Caco-2 (cell line): Measurements from ENCODE around the gene ADAMTS2. TPM values are rescaled to one million over a fixed set of nuclear protein-coding genes. Genes with fewer than 3 reads are reported as not detected.

Experiments used
- BruUV-seq: library from RNA; stranded (reverse); fragments of 400-500 nt; replicated peaks from 2 replicates; lab custom pipeline; 2021; lab: Mats Ljungman, UMichigan
- CTCF ChIA-PET: fragments of 300-600 bp; sonication (Branson Sonifier 250); formaldehyde crosslinking; loops from one replicate; lab custom pipeline; 2022; ENCODE audit warnings: antibody characterized with exemption; lab: Charles Lee
- POLR2A ChIA-PET: fragments of 300-600 bp; sonication (Branson Sonifier 250); formaldehyde crosslinking; loops from one replicate; lab custom pipeline; 2022; ENCODE audit warnings: antibody characterized with exemption; lab: Charles Lee
- DNase-seq, 2 experiments: peaks; one replicate each; pipeline versions ENCODE4 v3.0.0 to v3.0.0-alpha.2; 2020 to 2022
- H3K27me3 ChIP-seq: replicated peaks from 2 replicates; pipeline ENCODE4 v1.6.0; 2011; ENCODE audit warnings: low read length; ENCODE audit not compliant: control insufficient read depth, insufficient read depth
- H3K36me3 ChIP-seq: 2 replicates; pipeline ENCODE4 v1.5.1; 2011; ENCODE audit warnings: low read length; ENCODE audit not compliant: control insufficient read depth, insufficient read depth
- H3K4me1 ChIP-seq: fragments of 250-450 bp; sonication (Bioruptor Pico); 2 replicates; pipeline ENCODE4 v1.5.1; 2020; ENCODE audit warnings: mild to moderate bottlenecking
- H3K4me3 ChIP-seq: 2 replicates; pipeline ENCODE4 v1.5.1; 2011; ENCODE audit warnings: low read depth, mild to moderate bottlenecking, control low read depth, low read length
- H3K9me3 ChIP-seq: fragments of 250-450 bp; sonication (Bioruptor Pico); 2 replicates; pipeline ENCODE4 v1.5.1; 2020; ENCODE audit warnings: mild to moderate bottlenecking, moderate library complexity
- H3K27ac Mint-ChIP-seq: one replicate; pipeline ENCODE4 v1.8.0; 2022; ENCODE audit warnings: mixed read lengths; ENCODE audit not compliant: unreplicated experiment
- H3K27me3 Mint-ChIP-seq: one replicate; pipeline ENCODE4 v1.8.0; 2022; ENCODE audit warnings: mixed read lengths; ENCODE audit not compliant: insufficient read depth, unreplicated experiment
- H3K36me3 Mint-ChIP-seq: one replicate; pipeline ENCODE4 v1.8.0; 2022; ENCODE audit warnings: mild to moderate bottlenecking, mixed read lengths; ENCODE audit not compliant: insufficient read depth, unreplicated experiment
- H3K4me1 Mint-ChIP-seq: one replicate; pipeline ENCODE4 v1.8.0; 2022; ENCODE audit warnings: low read depth, mixed read lengths; ENCODE audit not compliant: unreplicated experiment
- H3K4me3 Mint-ChIP-seq: one replicate; pipeline ENCODE4 v1.8.0; 2022; ENCODE audit warnings: mild to moderate bottlenecking, moderate library complexity, mixed read lengths; ENCODE audit not compliant: unreplicated experiment
- H3K9me3 Mint-ChIP-seq: one replicate; pipeline ENCODE4 v1.8.0; 2022; ENCODE audit warnings: mixed read lengths; ENCODE audit not compliant: unreplicated experiment
- intact Hi-C: fragments of 100-400 bp; cut with micrococcal nuclease; formaldehyde crosslinking; loops from one replicate; pipeline ENCODE4 v1.10.0; 2022; ENCODE audit not compliant: unreplicated experiment
- total RNA-seq: library from RNA; stranded (reverse); gene quantifications from 2 replicates; pipeline ENCODE4 v1.2.3, GENCODE V29; 2022
- TF ChIP-seq, protein P1 (sequence below), 2 experiments: fragments of 200-600 bp in 1 of 2; IDR thresholded peaks; 1 replicate in 1 of 2; 2 replicates in 1 of 2; pipeline versions ENCODE4 v1.5.1 to v1.8.0; 2011 to 2022; ENCODE audit warnings: antibody characterized with exemption in 1 of 2, control low read depth in 1 of 2, inconsistent platforms in 1 of 2, low read depth in 1 of 2, low read length in 1 of 2, mild to moderate bottlenecking in 1 of 2, moderate library complexity in 1 of 2; ENCODE audit not compliant: insufficient read depth in 1 of 2, severe bottlenecking in 1 of 2, unreplicated experiment in 1 of 2

ADAMTS2 gene
- total RNA-seq, 1 experiment from 2014 or later = 0.05 TPM

DNA sequence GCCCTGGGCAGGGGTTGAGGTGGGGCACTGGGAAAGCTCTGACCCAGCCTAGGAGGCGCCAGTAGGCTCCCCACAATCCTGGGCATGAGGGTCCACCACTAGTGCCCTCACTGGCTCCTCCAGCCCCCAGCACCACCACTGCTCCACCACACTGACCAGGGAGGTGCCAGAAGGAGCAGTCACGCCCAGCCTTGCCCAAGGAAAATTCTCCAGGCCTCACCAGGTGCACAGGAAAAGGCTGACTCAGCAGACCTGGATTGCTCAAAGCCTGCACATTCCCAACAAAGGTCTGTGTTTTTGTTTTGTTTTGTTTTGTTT is 222.2 kb downstream of the ADAMTS2 start:
- peak in 1 of 2 experiments; percentile 17 for DNase-seq
- CTCF ChIA-PET = no interaction called here
- Histone ChIP-seq H3K4me3 (no peak overlapping the region), H3K27me3 (no peaks in the 10 kb centered on the region), H3K36me3 (no peaks in the 10 kb centered on the region), H3K9me3 (peaks cover 21% of the 10 kb centered on the region), H3K4me1 (no peaks in the 10 kb centered on the region)
- Mint-ChIP-seq H3K36me3 (no peaks in the 10 kb centered on the region), H3K27me3 (no peaks in the 10 kb centered on the region), H3K9me3 (peaks cover 10% of the 10 kb centered on the region), H3K4me1 (no peaks in the 10 kb centered on the region), H3K27ac (no peak overlapping the region), H3K4me3 (no peak overlapping the region)
- TF ChIP-seq, protein P1, sequence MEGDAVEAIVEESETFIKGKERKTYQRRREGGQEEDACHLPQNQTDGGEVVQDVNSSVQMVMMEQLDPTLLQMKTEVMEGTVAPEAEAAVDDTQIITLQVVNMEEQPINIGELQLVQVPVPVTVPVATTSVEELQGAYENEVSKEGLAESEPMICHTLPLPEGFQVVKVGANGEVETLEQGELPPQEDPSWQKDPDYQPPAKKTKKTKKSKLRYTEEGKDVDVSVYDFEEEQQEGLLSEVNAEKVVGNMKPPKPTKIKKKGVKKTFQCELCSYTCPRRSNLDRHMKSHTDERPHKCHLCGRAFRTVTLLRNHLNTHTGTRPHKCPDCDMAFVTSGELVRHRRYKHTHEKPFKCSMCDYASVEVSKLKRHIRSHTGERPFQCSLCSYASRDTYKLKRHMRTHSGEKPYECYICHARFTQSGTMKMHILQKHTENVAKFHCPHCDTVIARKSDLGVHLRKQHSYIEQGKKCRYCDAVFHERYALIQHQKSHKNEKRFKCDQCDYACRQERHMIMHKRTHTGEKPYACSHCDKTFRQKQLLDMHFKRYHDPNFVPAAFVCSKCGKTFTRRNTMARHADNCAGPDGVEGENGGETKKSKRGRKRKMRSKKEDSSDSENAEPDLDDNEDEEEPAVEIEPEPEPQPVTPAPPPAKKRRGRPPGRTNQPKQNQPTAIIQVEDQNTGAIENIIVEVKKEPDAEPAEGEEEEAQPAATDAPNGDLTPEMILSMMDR (IDR thresholded peaks at IDR 0.05; ENCODE audit: insufficient read depth in 1 of 2, low read depth in 1 of 2, low read length in 1 of 2, severe bottlenecking in 1 of 2, unreplicated experiment in 1 of 2) = no peak
- intact Hi-C loops = no loop called here
- BruUV-seq = no TSS peak
- POLR2A ChIA-PET = no interaction called here

DNA sequence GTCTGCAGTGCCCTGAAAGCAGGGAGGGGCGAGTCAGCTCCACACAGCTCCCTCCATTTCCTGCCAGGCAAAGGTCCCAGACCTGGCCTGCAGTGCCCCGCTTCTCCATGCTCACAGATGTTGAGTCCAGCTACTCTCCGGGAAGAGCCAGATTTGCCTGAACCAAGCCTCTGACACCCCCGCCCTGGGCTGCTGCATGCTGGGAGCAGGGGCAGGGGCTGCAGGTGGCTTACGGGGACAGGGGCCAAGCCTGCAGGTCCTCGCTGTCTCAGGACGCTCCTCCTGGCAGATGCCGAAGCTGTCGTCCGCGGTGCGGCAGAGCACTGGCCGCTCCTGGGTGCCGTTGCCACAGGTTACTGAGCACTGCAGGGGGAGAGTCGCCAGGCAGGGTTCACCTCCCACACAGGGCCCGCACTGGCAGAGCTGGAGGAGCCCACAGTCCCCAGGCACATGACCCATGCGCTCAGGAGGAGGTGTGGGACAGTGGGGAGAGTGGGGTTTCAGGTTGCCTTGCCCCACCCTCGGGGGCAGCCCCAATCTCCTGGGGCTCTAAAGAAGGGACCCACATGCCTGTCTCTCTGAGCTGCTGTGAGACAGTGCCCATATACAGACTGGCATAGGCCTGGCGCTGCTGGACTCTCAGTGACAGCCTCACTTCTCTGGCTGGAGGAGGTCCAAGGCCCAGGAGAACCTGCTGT is 222.7 kb downstream of the ADAMTS2 start:
- TF ChIP-seq, protein P1 (IDR thresholded peaks at IDR 0.05; ENCODE audit: insufficient read depth in 1 of 2, low read depth in 1 of 2, low read length in 1 of 2, severe bottlenecking in 1 of 2, unreplicated experiment in 1 of 2) = no peak
- peaks cover 25% of the 10 kb centered on the region for H3K9me3 ChIP-seq
- H3K4me1 ChIP-seq = no peaks in the 10 kb centered on the region
- ChIA-PET CTCF (no interaction called here), POLR2A (no interaction called here)
- Mint-ChIP-seq H3K27ac (no peak overlapping the region), H3K4me3 (no peak overlapping the region), H3K36me3 (no peaks in the 10 kb centered on the region), H3K27me3 (no peaks in the 10 kb centered on the region), H3K9me3 (peaks cover 10% of the 10 kb centered on the region), H3K4me1 (no peaks in the 10 kb centered on the region)
- no peaks in the 10 kb centered on the region for H3K27me3 ChIP-seq
- intact Hi-C loops = no loop called here
- peak in 1 of 2 experiments; percentile 23 for DNase-seq
- H3K36me3 ChIP-seq = no peaks in the 10 kb centered on the region
- no peak overlapping the region for H3K4me3 ChIP-seq
- no TSS peak for BruUV-seq

DNA sequence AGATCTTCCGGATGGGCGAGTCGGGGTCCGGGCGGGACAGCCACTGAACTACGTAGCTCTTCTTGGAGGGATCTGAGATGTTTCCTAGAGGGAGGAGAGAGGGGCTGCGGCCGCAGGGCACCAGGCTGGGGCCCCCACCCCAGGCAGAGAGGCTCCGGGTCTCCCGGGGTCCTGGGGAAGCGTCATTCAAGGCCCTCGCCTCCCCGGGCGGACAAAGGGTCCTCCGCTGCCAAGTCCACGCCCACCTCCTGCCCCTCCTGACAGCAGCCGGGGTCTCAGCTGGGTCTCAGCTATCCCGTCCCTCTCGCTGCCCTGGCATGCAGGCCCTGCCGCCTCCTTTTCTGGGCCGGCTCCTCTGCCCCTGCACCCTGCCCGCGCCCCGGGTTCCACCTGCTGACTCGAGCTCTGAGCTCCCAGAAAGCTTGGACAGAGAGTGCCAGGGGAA is 223.6 kb downstream of the ADAMTS2 start:
- H3K9me3 ChIP-seq = peaks cover 25% of the 10 kb centered on the region
- TF ChIP-seq, protein P1 (IDR thresholded peaks at IDR 0.05; ENCODE audit: insufficient read depth in 1 of 2, low read depth in 1 of 2, low read length in 1 of 2, severe bottlenecking in 1 of 2, unreplicated experiment in 1 of 2) = no peak
- peak in 1 of 2 experiments; percentile 17 for DNase-seq
- Mint-ChIP-seq H3K4me1 (no peaks in the 10 kb centered on the region), H3K9me3 (peaks cover 10% of the 10 kb centered on the region), H3K27ac (no peak overlapping the region), H3K4me3 (no peak overlapping the region), H3K27me3 (no peaks in the 10 kb centered on the region), H3K36me3 (no peaks in the 10 kb centered on the region)
- intact Hi-C loops = no loop called here
- no peaks in the 10 kb centered on the region for H3K27me3 ChIP-seq
- no peak overlapping the region for H3K4me3 ChIP-seq
- H3K4me1 ChIP-seq = no peaks in the 10 kb centered on the region
- ChIA-PET POLR2A (no interaction called here), CTCF (no interaction called here)
- no peaks in the 10 kb centered on the region for H3K36me3 ChIP-seq
- BruUV-seq = no TSS peak
